Astrocyte (in vitro differentiated cells and primary cell): ENCODE data around the gene FTCD.

Source experiments
- EZH2 ChIP-seq: IDR thresholded peaks from 2 replicates; pipeline ENCODE4 v1.6.1; 2012; ENCODE audit warnings: mild to moderate bottlenecking, low read length, inconsistent platforms; ENCODE audit not compliant: insufficient read depth
- TF ChIP-seq, protein P1 (sequence below): IDR thresholded peaks from 2 replicates; pipeline ENCODE4 v1.5.1; 2011; ENCODE audit warnings: low read depth, mild to moderate bottlenecking, inconsistent platforms, low read length, moderate library complexity; ENCODE audit not compliant: insufficient read depth

- TF ChIP-seq, protein P1, sequence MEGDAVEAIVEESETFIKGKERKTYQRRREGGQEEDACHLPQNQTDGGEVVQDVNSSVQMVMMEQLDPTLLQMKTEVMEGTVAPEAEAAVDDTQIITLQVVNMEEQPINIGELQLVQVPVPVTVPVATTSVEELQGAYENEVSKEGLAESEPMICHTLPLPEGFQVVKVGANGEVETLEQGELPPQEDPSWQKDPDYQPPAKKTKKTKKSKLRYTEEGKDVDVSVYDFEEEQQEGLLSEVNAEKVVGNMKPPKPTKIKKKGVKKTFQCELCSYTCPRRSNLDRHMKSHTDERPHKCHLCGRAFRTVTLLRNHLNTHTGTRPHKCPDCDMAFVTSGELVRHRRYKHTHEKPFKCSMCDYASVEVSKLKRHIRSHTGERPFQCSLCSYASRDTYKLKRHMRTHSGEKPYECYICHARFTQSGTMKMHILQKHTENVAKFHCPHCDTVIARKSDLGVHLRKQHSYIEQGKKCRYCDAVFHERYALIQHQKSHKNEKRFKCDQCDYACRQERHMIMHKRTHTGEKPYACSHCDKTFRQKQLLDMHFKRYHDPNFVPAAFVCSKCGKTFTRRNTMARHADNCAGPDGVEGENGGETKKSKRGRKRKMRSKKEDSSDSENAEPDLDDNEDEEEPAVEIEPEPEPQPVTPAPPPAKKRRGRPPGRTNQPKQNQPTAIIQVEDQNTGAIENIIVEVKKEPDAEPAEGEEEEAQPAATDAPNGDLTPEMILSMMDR, result no peak
- no peak for TF ChIP-seq EZH2
These were observed 1.3 kb upstream of the FTCD start for GRCh38 chr21:46156678-46157077.
